ENCODE results near the gene MSANTD1.

MSANTD1 gene

GRCh38 chr4:3248811-3249661 is at the start of gene MSANTD1:
TSS of gene MSANTD1 (plus strand) at chr4:3249159. CDS start at chr4:3249223, 64 bp downstream.
- Mint-ChIP-seq H3K4me3 (no peak within 1 kb of the TSS), H3K9me3 (no peaks in the 10 kb centered on the region), H3K4me1 (peaks cover 9% of the 10 kb centered on the region), H3K27ac (peak within 1 kb of the TSS; percentile 74), H3K36me3 (no peaks in the 10 kb centered on the region)
- DNase-seq (ENCODE audit: low spot score in 2 of 2) (no peak), ATAC-seq (no peak)

GRCh38 chr4:3199653-3200422 is 49.1 kb upstream of the MSANTD1 start:
- Mint-ChIP-seq H3K9me3 (no peaks in the 10 kb centered on the region), H3K27ac (no peak overlapping the region), H3K36me3 (peaks cover 61% of the 10 kb centered on the region), H3K4me1 (peaks cover 58% of the 10 kb centered on the region), H3K4me3 (no peak overlapping the region)
- DNase-seq (ENCODE audit: low spot score in 2 of 2), result no peak
- no peak for ATAC-seq

GRCh38 chr4:3200423-3201090 is 48.4 kb upstream of the MSANTD1 start:
- DNase-seq (ENCODE audit: low spot score in 2 of 2) (no peak), ATAC-seq (no peak)
- Mint-ChIP-seq H3K4me1 (peaks cover 50% of the 10 kb centered on the region), H3K4me3 (no peak overlapping the region), H3K9me3 (no peaks in the 10 kb centered on the region), H3K36me3 (peaks cover 57% of the 10 kb centered on the region), H3K27ac (no peak overlapping the region)

- peak; percentile 94 for ATAC-seq
- Mint-ChIP-seq H3K27ac (peak overlapping the region; percentile 85), H3K4me3 (peak overlapping the region; percentile 66), H3K4me1 (peaks cover 36% of the 10 kb centered on the region), H3K36me3 (peaks cover 60% of the 10 kb centered on the region), H3K9me3 (no peaks in the 10 kb centered on the region)
- DNase-seq (ENCODE audit: low spot score in 2 of 2), result peak; percentile 21 to 79
Measured at GRCh38 chr4:3201718-3202702, 46.9 kb upstream of the MSANTD1 start.

GRCh38 chr4:3202836-3203820 is 45.8 kb upstream of the MSANTD1 start:
- peaks cover 26% of the 10 kb centered on the region for H3K4me1 Mint-ChIP-seq
- H3K36me3 Mint-ChIP-seq, result peaks cover 64% of the 10 kb centered on the region
- DNase-seq (ENCODE audit: low spot score in 2 of 2), result no peak

GRCh38 chr4:3203971-3204431 is 45.0 kb upstream of the MSANTD1 start:
- Mint-ChIP-seq H3K9me3 (no peaks in the 10 kb centered on the region), H3K4me3 (no peak overlapping the region), H3K27ac (no peak overlapping the region), H3K4me1 (peaks cover 26% of the 10 kb centered on the region), H3K36me3 (peaks cover 64% of the 10 kb centered on the region)
- ATAC-seq, result no peak
- no peak for DNase-seq (ENCODE audit: low spot score in 2 of 2)

More at GRCh38 chr4:3202836-3203820, 45.8 kb upstream of the MSANTD1 start:
- H3K9me3 Mint-ChIP-seq, result no peaks in the 10 kb centered on the region
- H3K27ac Mint-ChIP-seq, result peak overlapping the region; percentile 85
- peak overlapping the region; percentile 66 for H3K4me3 Mint-ChIP-seq
- ATAC-seq, result peak; percentile 46

GRCh38 chr4:3205995-3206394 is 43.0 kb upstream of the MSANTD1 start:
- Mint-ChIP-seq H3K4me1 (peaks cover 25% of the 10 kb centered on the region), H3K27ac (no peak overlapping the region), H3K4me3 (no peak overlapping the region), H3K36me3 (peaks cover 75% of the 10 kb centered on the region), H3K9me3 (no peaks in the 10 kb centered on the region)
- DNase-seq (ENCODE audit: low spot score in 2 of 2) (no peak), ATAC-seq (no peak)

- ATAC-seq, result no peak
- peaks cover 21% of the 10 kb centered on the region for H3K4me1 Mint-ChIP-seq
- peaks cover 78% of the 10 kb centered on the region for H3K36me3 Mint-ChIP-seq
- DNase-seq (ENCODE audit: low spot score in 2 of 2), result no peak
- H3K4me3 Mint-ChIP-seq, result no peak overlapping the region
- no peaks in the 10 kb centered on the region for H3K9me3 Mint-ChIP-seq
- H3K27ac Mint-ChIP-seq, result no peak overlapping the region
Measured at GRCh38 chr4:3206439-3207100, 42.4 kb upstream of the MSANTD1 start.

- H3K4me1 Mint-ChIP-seq, result peaks cover 11% of the 10 kb centered on the region
- peaks cover 78% of the 10 kb centered on the region for H3K36me3 Mint-ChIP-seq
- H3K9me3 Mint-ChIP-seq, result no peaks in the 10 kb centered on the region
- peak overlapping the region; percentile 50 for H3K27ac Mint-ChIP-seq
- H3K4me3 Mint-ChIP-seq, result no peak overlapping the region
- DNase-seq (ENCODE audit: low spot score in 2 of 2) (no peak), ATAC-seq (no peak)
Measured at GRCh38 chr4:3207531-3208037, 41.4 kb upstream of the MSANTD1 start.

- no peak overlapping the region for H3K27ac Mint-ChIP-seq
- peaks cover 88% of the 10 kb centered on the region for H3K36me3 Mint-ChIP-seq
- H3K9me3 Mint-ChIP-seq, result no peaks in the 10 kb centered on the region
- H3K4me3 Mint-ChIP-seq, result no peak overlapping the region
- no peak for DNase-seq (ENCODE audit: low spot score in 2 of 2)
- ATAC-seq, result no peak
- H3K4me1 Mint-ChIP-seq, result no peaks in the 10 kb centered on the region
Measured at GRCh38 chr4:3208826-3209225, 40.1 kb upstream of the MSANTD1 start.

- H3K36me3 Mint-ChIP-seq, result peaks cover 89% of the 10 kb centered on the region
- no peaks in the 10 kb centered on the region for H3K9me3 Mint-ChIP-seq
Measured at GRCh38 chr4:3209551-3210325, 39.2 kb upstream of the MSANTD1 start.

GRCh38 chr4:3210467-3210866 is 38.5 kb upstream of the MSANTD1 start:
- no peak for ATAC-seq
- no peak for DNase-seq (ENCODE audit: low spot score in 2 of 2)
- no peaks in the 10 kb centered on the region for H3K4me1 Mint-ChIP-seq
- no peak overlapping the region for H3K4me3 Mint-ChIP-seq
- H3K27ac Mint-ChIP-seq, result no peak overlapping the region
- peaks cover 94% of the 10 kb centered on the region for H3K36me3 Mint-ChIP-seq
- H3K9me3 Mint-ChIP-seq, result no peaks in the 10 kb centered on the region

More at GRCh38 chr4:3209551-3210325, 39.2 kb upstream of the MSANTD1 start:
- H3K27ac Mint-ChIP-seq, result no peak overlapping the region
- H3K4me1 Mint-ChIP-seq, result no peaks in the 10 kb centered on the region
- ATAC-seq, result no peak
- no peak overlapping the region for H3K4me3 Mint-ChIP-seq
- DNase-seq (ENCODE audit: low spot score in 2 of 2), result no peak

Data from stimulated activated effector memory CD8-positive, alpha-beta T cell treated with anti-CD3 and anti-CD28 coated beads, Interleukin-12 subunit alpha, Interleukin-12 subunit beta, amount 100 ng/mL, for 72 hours (primary cell).